ENCODE results near the gene CMTM5. TPM values are rescaled to one million over a fixed set of nuclear protein-coding genes. Genes with fewer than 3 reads are reported as not detected.

CMTM5 gene
- total RNA-seq, 1 donor from 2014 or later, result not detected

GRCh38 chr14:23377198-23377550 is 328 bp downstream of the CMTM5 start:
- DNase-seq (ENCODE audit: low spot score), result no peak
- Mint-ChIP-seq H3K4me3 (no peak overlapping the region), H3K4me1 (ENCODE audit: low read depth) (no peaks in the 10 kb centered on the region), H3K27ac (no peak overlapping the region), H3K27me3 (ENCODE audit: insufficient read depth) (peaks cover 2% of the 10 kb centered on the region), H3K36me3 (ENCODE audit: low read depth) (no peaks in the 10 kb centered on the region), H3K9me3 (no peaks in the 10 kb centered on the region)
- intact Hi-C loops (cut with micrococcal nuclease), result no loop called here

- no peak for DNase-seq (ENCODE audit: low spot score)
- intact Hi-C loops (cut with micrococcal nuclease), result no loop called here
- Mint-ChIP-seq H3K27me3 (ENCODE audit: insufficient read depth) (peaks cover 2% of the 10 kb centered on the region), H3K27ac (no peak overlapping the region), H3K9me3 (no peaks in the 10 kb centered on the region), H3K36me3 (ENCODE audit: low read depth) (no peaks in the 10 kb centered on the region), H3K4me1 (ENCODE audit: low read depth) (no peaks in the 10 kb centered on the region), H3K4me3 (no peak overlapping the region)
Measured at GRCh38 chr14:23377573-23378563, 1.0 kb downstream of the CMTM5 start.

GRCh38 chr14:23378612-23379220 is 1.9 kb downstream of the CMTM5 start:
- intact Hi-C loops (cut with micrococcal nuclease), result no loop called here
- H3K4me3 Mint-ChIP-seq, result no peak overlapping the region
- no peaks in the 10 kb centered on the region for H3K9me3 Mint-ChIP-seq
- no peaks in the 10 kb centered on the region for H3K4me1 Mint-ChIP-seq (ENCODE audit: low read depth)
- H3K27me3 Mint-ChIP-seq (ENCODE audit: insufficient read depth), result peaks cover under 1% of the 10 kb centered on the region
- no peak for DNase-seq (ENCODE audit: low spot score)
- no peaks in the 10 kb centered on the region for H3K36me3 Mint-ChIP-seq (ENCODE audit: low read depth)
- no peak overlapping the region for H3K27ac Mint-ChIP-seq

DNA sequence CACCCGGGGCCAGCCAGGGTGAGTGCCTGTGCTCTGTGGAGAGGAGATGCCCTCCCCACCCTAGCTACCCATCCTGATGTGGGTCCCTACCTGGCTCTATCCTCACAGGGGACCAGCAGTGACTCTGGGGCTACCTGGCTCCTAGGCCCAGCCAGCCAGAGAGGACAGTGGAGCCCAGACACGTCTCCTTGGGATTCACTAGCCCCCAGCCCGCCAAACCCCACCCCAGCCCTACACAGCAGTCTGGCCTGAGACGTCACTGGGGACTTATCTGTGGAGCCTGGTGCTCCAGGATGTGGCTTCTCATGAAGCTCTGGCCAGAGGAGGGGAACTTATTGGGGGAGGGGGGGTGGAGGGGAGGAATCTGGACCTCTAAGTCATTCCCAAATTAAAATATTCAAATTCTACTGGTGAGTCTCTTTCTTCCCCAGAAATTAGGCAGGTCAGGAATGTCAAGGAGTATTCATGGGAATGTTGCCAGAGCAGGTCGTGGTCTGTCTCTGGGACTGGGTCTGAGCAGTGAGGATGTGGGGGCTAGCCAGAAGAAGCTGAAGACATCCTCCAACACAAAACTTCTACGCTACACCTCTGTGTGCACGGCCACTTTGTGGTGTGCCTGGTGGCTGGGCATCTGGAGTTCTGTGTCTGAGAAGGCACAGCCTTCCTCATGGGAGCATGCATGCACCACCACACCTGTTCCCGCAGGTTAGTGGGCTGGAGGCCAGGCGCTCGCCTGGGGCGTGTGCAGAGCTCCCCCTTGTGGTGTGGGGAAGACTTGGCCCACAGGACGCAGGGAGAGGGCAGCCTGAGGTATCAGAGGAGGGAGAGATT is 2.7 kb downstream of the CMTM5 start:
- H3K36me3 Mint-ChIP-seq (ENCODE audit: low read depth), result no peaks in the 10 kb centered on the region
- H3K4me3 Mint-ChIP-seq, result no peak overlapping the region
- intact Hi-C loops (cut with micrococcal nuclease), result loop anchor here (1.0 kb wide), 3 partner anchors 51 to 258 kb away; no protein-coding TSS in a partner anchor
- H3K4me1 Mint-ChIP-seq (ENCODE audit: low read depth), result no peaks in the 10 kb centered on the region
- H3K9me3 Mint-ChIP-seq, result no peaks in the 10 kb centered on the region
- no peak overlapping the region for H3K27ac Mint-ChIP-seq
- peak; percentile 48 for DNase-seq (ENCODE audit: low spot score)
- H3K27me3 Mint-ChIP-seq (ENCODE audit: insufficient read depth), result peaks cover 2% of the 10 kb centered on the region

DNA sequence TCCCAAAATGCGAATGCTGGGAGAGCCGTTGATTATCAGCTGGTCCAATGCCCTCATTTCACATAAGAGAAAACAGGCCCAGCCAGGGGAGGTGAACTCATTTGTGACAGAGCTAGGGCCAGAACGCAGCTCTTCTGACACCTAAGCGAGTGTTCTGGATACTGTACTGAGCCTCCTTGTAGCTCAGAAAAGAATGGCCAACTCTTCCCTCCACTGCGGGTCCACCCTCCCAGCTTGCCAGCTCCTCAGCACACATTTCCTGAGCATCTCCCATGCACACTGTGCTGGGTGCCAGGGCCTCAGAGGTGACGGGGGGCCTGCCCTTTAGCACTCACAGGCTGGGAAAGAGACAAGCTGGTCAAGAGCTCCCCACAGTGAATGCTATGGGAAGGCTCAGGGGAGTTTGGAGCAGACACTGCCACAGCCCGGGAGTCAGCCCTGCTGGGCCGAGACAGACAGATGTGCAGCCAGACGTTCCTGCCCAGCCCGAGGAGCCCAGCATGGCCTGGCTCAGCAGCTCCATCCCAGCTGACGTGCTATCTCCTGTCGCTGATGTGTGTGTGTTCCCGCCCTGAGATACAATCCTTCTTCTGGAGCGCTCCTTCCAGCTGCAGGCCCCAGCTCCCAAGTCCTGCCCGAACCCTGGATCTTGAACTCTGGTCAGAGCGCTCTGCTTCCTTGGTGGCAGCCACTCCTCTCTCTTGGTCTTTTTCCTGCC is 3.5 kb downstream of the CMTM5 start:
- Mint-ChIP-seq H3K36me3 (ENCODE audit: low read depth) (no peaks in the 10 kb centered on the region), H3K9me3 (no peaks in the 10 kb centered on the region), H3K27ac (no peak overlapping the region), H3K4me1 (ENCODE audit: low read depth) (no peaks in the 10 kb centered on the region), H3K27me3 (ENCODE audit: insufficient read depth) (peaks cover 4% of the 10 kb centered on the region), H3K4me3 (no peak overlapping the region)
- DNase-seq (ENCODE audit: low spot score), result no peak
- intact Hi-C loops (cut with micrococcal nuclease), result loop anchor here (1.0 kb wide), 3 partner anchors 52 to 259 kb away; no protein-coding TSS in a partner anchor

DNA sequence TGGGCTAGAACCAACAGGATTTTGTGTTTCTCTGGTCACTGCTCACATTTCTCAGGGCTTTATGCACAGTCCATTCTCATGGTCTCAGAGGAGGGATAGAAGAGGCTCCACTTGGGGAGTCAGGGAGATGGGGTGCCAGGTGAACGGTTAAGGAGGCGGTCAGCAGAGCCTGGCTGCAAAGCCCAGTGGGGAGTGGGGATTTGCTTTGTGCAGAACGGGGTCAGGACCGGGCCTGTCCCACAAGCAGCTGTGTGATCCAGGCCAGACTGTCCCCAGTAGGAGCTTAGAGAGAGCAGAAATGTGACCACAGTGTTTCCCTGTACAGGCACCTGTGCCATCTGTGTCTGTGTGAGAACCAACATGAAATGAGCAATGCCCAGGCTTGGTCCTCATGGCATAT is 4.1 kb downstream of the CMTM5 start:
- no peak for DNase-seq (ENCODE audit: low spot score)
- Mint-ChIP-seq H3K4me3 (no peak overlapping the region), H3K27me3 (ENCODE audit: insufficient read depth) (peaks cover 4% of the 10 kb centered on the region), H3K36me3 (ENCODE audit: low read depth) (no peaks in the 10 kb centered on the region), H3K4me1 (ENCODE audit: low read depth) (no peaks in the 10 kb centered on the region), H3K27ac (no peak overlapping the region), H3K9me3 (no peaks in the 10 kb centered on the region)
- intact Hi-C loops (cut with micrococcal nuclease), result loop anchor here (1.0 kb wide), 3 partner anchors 53 to 260 kb away; no protein-coding TSS in a partner anchor

GRCh38 chr14:23381871-23382270 is 5.0 kb downstream of the CMTM5 start:
- H3K27ac Mint-ChIP-seq, result no peak overlapping the region
- DNase-seq (ENCODE audit: low spot score), result no peak

DNA sequence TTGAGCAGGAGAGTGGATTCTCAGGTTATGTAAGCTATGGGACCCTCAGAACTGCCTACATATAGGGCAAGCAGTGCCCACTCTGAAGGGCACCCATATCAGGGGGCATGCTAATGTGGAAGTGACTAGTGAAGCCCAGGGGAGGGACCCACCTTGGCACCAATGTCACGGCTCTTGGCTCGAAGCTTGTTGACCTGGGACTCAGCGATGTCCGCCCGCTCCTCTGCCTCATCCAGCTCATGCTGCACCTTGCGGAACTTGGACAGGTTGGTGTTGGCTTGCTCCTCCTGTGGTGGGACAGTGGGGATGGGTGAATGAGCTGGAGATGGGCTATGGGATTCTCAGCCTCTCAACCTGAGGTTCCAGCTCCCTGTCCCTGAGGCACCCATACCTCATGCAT is 5.4 kb downstream of the CMTM5 start:
- H3K36me3 Mint-ChIP-seq (ENCODE audit: low read depth), result no peaks in the 10 kb centered on the region
- no peak overlapping the region for H3K4me3 Mint-ChIP-seq
- DNase-seq (ENCODE audit: low spot score), result no peak
- no peaks in the 10 kb centered on the region for H3K9me3 Mint-ChIP-seq
- H3K27ac Mint-ChIP-seq, result no peak overlapping the region
- intact Hi-C loops (cut with micrococcal nuclease), result no loop called here
- no peaks in the 10 kb centered on the region for H3K4me1 Mint-ChIP-seq (ENCODE audit: low read depth)
- H3K27me3 Mint-ChIP-seq (ENCODE audit: insufficient read depth), result peaks cover 7% of the 10 kb centered on the region

More at GRCh38 chr14:23381871-23382270, 5.0 kb downstream of the CMTM5 start:
- intact Hi-C loops (cut with micrococcal nuclease), result no loop called here
- no peaks in the 10 kb centered on the region for H3K9me3 Mint-ChIP-seq
- no peaks in the 10 kb centered on the region for H3K36me3 Mint-ChIP-seq (ENCODE audit: low read depth)
- H3K4me3 Mint-ChIP-seq, result no peak overlapping the region
- peaks cover 7% of the 10 kb centered on the region for H3K27me3 Mint-ChIP-seq (ENCODE audit: insufficient read depth)
- no peaks in the 10 kb centered on the region for H3K4me1 Mint-ChIP-seq (ENCODE audit: low read depth)

DNA sequence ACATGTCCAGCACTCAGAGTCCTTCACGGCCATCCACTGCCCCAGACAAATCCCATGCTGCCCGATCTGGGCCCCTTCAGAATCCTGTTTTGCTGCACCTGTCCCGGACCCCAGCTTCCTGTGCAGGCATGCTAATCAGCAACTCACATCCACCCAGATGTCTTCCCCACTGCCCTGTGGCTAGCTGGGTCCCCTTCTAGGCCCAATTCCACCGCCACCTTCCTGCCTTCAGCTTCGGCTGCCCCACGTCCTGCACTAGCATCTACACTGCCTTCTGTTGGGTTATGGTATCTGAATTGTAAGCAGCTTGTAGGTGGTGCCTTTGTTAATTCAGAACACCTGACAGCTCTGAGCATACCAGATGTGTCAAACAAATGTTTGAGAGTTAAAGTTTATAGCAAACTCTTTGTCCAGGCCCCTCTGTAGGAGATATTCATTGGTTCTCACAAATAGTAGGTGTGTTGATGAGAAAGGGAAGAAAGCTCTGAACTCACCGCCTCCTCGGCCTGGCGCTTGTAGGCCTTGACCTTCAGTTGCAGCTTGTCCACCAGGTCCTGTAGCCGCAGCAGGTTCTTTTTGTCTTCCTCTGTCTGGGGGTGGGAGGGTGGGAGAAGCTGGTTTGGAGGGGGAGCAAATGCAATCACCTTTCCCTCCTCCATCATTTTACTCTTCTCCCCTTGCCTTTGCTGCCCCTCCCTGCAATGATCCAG is 6.0 kb downstream of the CMTM5 start:
- intact Hi-C loops (cut with micrococcal nuclease), result no loop called here
- Mint-ChIP-seq H3K27ac (no peak overlapping the region), H3K36me3 (ENCODE audit: low read depth) (no peaks in the 10 kb centered on the region), H3K4me1 (ENCODE audit: low read depth) (no peaks in the 10 kb centered on the region), H3K9me3 (no peaks in the 10 kb centered on the region), H3K27me3 (ENCODE audit: insufficient read depth) (peaks cover 7% of the 10 kb centered on the region), H3K4me3 (no peak overlapping the region)
- DNase-seq (ENCODE audit: low spot score), result no peak

GRCh38 chr14:23384364-23385080 is 7.7 kb downstream of the CMTM5 start:
- Mint-ChIP-seq H3K4me1 (ENCODE audit: low read depth) (no peaks in the 10 kb centered on the region), H3K27ac (no peak overlapping the region), H3K36me3 (ENCODE audit: low read depth) (no peaks in the 10 kb centered on the region), H3K27me3 (ENCODE audit: insufficient read depth) (peaks cover 7% of the 10 kb centered on the region), H3K9me3 (no peaks in the 10 kb centered on the region), H3K4me3 (no peak overlapping the region)
- no peak for DNase-seq (ENCODE audit: low spot score)
- intact Hi-C loops (cut with micrococcal nuclease), result no loop called here

DNA sequence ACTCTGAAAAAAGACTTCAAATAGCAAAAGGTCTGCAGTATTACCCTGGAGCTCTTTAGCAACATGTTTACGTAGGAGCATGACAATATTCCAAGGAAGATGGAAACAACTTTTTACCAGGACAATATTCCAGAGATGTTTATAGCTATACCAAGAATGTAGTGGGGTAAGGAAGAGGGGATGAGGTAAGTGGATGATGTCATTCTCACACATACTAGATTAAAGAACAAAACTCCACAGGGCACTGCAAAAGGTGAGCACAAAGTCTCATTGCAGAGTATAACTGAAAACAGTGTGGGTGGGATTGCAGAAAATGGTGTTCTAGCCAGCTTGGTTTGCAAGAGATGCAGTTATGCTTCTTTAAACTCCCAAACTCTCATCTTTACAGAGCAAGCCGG is 8.4 kb downstream of the CMTM5 start:
- intact Hi-C loops (cut with micrococcal nuclease), result no loop called here
- no peak for DNase-seq (ENCODE audit: low spot score)

More for the DNA sequence above, 8.4 kb downstream of the CMTM5 start:
- no peaks in the 10 kb centered on the region for H3K4me1 Mint-ChIP-seq (ENCODE audit: low read depth)
- no peak overlapping the region for H3K4me3 Mint-ChIP-seq
- peaks cover 7% of the 10 kb centered on the region for H3K27me3 Mint-ChIP-seq (ENCODE audit: insufficient read depth)
- no peaks in the 10 kb centered on the region for H3K9me3 Mint-ChIP-seq
- no peak overlapping the region for H3K27ac Mint-ChIP-seq
- no peaks in the 10 kb centered on the region for H3K36me3 Mint-ChIP-seq (ENCODE audit: low read depth)

Data from activated T-helper 1 cell treated with anti-CD3 and anti-CD28 coated beads, Interleukin-12 subunit alpha, Interleukin-12 subunit beta, Interleukin-2, Interleukin-4 antibody, amounts not matched to agents 30 ng/mL and 10 ng/mL and 1 ng/mL, durations not matched to agents 14 hours and 24 hours and 36 hours (primary cell).